IPS-15b (cell line): ENCODE results near the gene MYB.

ENCODE experiments used
- H3K27me3 ChIP-seq: one replicate; pipeline ENCODE4 v1.6.1; 2013; ENCODE audit warnings: low read length; ENCODE audit not compliant: control insufficient read depth, insufficient read depth
- H3K36me3 ChIP-seq: one replicate; pipeline ENCODE4 v1.6.1; 2013; ENCODE audit warnings: low read length; ENCODE audit not compliant: control insufficient read depth, insufficient read depth
- H3K4me1 ChIP-seq: one replicate; pipeline ENCODE4 v1.6.1; 2013; ENCODE audit warnings: mild to moderate bottlenecking, low read length; ENCODE audit not compliant: control insufficient read depth, insufficient read depth
- H3K4me3 ChIP-seq: one replicate; pipeline ENCODE4 v1.5.1; 2013; ENCODE audit warnings: low read depth, low read length
- H3K9ac ChIP-seq: one replicate; pipeline ENCODE4 v1.6.1; 2013; ENCODE audit warnings: low read depth, mild to moderate bottlenecking, low read length
- H3K9me3 ChIP-seq: one replicate; pipeline ENCODE4 v1.6.1; 2013; ENCODE audit warnings: mild to moderate bottlenecking, low read length; ENCODE audit not compliant: control insufficient read depth, insufficient read depth

Gene MYB

DNA sequence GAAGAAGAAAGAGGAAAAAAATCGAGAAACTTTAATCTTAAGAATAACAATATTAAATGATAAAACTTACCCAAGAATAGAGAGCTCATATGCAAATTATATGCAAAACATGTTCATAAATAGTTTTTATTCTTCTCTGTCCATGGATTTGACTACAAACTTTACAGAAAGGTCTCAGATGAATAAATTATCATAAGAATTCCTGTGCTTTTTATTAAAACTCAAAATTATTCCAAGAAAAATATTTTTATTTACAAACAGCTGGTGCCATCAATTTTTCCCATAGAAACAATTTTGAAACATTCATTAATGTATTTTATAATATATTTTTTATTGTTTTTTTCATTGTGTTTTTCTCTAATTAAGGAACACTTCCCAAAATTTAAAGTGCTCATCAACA is 12.1 kb downstream of the MYB start:
- H3K9me3 ChIP-seq = no peaks in the 10 kb centered on the region
- peaks cover 8% of the 10 kb centered on the region for H3K36me3 ChIP-seq
- no peaks in the 10 kb centered on the region for H3K4me1 ChIP-seq
- no peak overlapping the region for H3K4me3 ChIP-seq
- H3K9ac ChIP-seq = no peak overlapping the region
- no peaks in the 10 kb centered on the region for H3K27me3 ChIP-seq

DNA sequence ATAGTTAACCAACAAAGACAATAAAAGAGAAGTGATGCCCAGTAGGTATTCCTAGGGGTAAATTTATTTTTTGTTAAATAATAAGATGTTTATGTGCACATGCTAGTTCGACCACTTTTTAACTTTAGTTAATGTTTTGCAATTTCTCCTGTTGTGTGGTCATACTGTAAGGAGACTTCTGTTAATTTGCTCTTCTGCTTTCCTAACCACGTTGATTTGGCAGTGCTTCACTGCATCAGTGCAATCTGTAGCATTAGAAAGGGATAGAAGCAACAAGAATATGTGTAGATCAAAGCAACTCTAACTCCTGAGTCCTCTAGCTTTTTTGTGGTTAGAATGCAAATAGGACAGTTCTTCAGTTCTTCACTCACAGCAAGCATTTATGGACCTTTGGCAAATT is 13.9 kb downstream of the MYB start:
- Histone ChIP-seq H3K27me3 (no peaks in the 10 kb centered on the region), H3K4me1 (no peaks in the 10 kb centered on the region)

DNA sequence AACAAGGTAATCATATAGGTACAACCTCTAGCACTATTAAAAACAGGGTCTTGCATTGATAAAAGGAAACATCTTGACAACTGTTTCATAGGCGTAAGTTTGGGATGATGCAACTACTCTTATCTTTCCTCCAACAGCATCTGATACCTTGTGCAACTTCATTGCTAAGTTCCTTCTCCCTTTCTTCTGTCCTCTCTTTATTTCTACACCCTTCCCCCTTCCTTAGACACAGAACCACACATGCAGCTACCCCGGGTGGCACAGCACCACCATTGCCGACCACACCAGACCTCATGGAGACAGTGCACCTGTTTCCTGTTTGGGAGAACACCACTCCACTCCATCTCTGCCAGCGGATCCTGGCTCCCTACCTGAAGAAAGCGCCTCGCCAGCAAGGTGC is 14.4 kb downstream of the MYB start:
- H3K9ac ChIP-seq = no peak overlapping the region

More for the DNA sequence above, 13.9 kb downstream of the MYB start:
- no peaks in the 10 kb centered on the region for H3K9me3 ChIP-seq
- no peak overlapping the region for H3K4me3 ChIP-seq
- no peak overlapping the region for H3K9ac ChIP-seq
- H3K36me3 ChIP-seq = peaks cover 8% of the 10 kb centered on the region

DNA sequence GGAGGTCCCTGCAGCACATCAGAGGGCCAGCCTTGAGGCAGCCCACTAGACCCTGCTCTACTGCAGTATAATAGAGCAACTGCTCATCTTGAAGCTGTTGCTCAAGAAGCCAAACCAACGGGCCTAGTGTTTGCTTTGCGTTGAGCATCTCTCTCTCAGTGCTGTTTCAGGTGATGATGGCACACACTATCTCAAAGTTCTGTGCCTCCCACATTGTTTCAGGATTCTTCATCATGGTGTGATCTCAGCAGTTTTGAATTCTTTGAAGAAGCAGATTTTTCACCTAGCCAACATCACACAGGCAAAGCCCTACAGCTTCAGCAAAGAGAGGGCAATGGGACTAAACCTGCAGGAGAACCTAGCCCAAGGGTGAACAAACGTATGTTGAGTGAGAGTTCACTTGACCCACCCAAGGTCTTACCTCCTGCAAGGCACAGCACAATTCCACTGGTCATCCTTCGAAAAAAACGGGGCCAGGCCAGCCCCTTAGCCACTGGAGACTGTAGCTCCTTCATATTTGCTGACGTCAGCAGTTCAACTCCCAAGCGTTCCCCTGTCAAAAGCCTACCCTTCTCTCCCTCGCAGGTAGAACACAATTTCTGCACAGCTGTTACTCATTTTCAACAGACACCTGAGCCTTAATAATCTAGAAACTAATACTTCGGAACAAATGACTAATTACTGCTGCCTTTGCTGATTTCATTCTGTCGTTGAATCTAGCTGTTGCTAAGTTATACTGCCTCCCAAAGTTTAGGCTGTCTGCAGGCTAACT is 15.8 kb downstream of the MYB start:
- Histone ChIP-seq H3K9me3 (no peaks in the 10 kb centered on the region), H3K9ac (no peak overlapping the region), H3K4me1 (no peaks in the 10 kb centered on the region), H3K27me3 (no peaks in the 10 kb centered on the region), H3K36me3 (peaks cover 8% of the 10 kb centered on the region), H3K4me3 (no peak overlapping the region)

More for the DNA sequence above, 14.4 kb downstream of the MYB start:
- Histone ChIP-seq H3K9me3 (no peaks in the 10 kb centered on the region), H3K36me3 (peaks cover 8% of the 10 kb centered on the region), H3K4me3 (no peak overlapping the region), H3K27me3 (no peaks in the 10 kb centered on the region), H3K4me1 (no peaks in the 10 kb centered on the region)

DNA sequence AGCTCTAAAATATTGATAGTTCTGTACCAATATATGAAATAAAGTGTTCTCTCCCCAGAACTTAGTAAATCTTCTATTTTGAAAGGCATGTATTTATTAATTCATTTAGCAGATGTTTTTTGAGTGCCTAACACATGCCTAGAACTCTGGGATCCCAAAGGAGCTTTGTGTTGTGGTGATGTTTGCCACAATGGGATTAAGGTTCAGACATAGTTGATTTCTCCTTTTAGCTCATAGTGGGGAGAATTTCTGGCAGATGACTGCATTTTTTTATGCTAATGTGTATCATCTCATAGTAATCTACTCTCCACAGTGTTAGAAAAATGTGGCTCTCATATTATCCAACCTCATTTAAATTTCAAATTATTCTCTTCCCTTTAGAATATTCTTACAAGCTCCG is 21.7 kb downstream of the MYB start:
- Histone ChIP-seq H3K9me3 (no peaks in the 10 kb centered on the region), H3K4me3 (no peak overlapping the region), H3K36me3 (no peaks in the 10 kb centered on the region), H3K9ac (no peak overlapping the region), H3K27me3 (no peaks in the 10 kb centered on the region), H3K4me1 (no peaks in the 10 kb centered on the region)

DNA sequence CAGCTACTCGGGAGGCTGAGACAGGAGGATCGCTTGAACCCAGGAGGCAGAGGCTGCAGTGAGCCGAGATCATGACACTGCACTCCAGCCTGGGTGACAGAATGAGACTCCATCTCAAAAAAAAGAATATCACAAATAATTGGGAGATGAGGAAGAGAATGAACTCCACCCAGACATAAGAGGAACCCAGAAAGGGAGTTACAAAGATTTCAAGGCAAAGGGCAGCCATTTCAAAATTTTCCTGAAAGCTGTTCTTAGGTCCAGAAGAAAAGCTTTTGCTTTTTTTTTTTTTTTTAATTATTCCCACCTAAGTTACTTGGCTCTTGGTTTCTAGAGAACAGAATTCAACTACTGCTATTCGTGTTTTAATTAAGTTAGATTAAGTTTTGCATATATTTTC is 23.8 kb downstream of the MYB start:
- no peak overlapping the region for H3K9ac ChIP-seq
- no peaks in the 10 kb centered on the region for H3K27me3 ChIP-seq
- H3K9me3 ChIP-seq = no peaks in the 10 kb centered on the region
- peaks cover 5% of the 10 kb centered on the region for H3K36me3 ChIP-seq
- H3K4me1 ChIP-seq = peaks cover 3% of the 10 kb centered on the region
- H3K4me3 ChIP-seq = no peak overlapping the region

DNA sequence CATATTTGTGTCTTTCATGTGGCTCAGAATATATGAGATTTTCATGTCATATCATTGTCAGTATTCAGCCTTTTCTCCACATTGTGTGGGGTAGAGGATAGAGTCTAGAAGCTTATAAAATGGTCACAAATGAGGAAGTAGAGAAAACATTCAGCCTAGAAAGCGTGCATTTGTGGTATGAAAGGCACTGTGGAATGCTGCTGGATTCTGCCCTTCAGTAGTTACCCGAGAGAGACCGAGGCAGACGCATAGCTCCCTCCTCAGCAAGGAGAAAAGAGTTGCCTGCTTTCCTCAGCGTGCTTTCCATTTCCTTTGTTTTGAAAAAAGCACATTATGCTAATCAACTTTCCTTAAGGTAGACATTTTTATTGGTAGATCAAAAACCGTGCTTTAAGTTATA is 28.7 kb downstream of the MYB start:
- Histone ChIP-seq H3K4me1 (peaks cover 4% of the 10 kb centered on the region), H3K9me3 (no peaks in the 10 kb centered on the region), H3K27me3 (no peaks in the 10 kb centered on the region), H3K4me3 (no peak overlapping the region), H3K36me3 (peaks cover 5% of the 10 kb centered on the region), H3K9ac (no peak overlapping the region)

DNA sequence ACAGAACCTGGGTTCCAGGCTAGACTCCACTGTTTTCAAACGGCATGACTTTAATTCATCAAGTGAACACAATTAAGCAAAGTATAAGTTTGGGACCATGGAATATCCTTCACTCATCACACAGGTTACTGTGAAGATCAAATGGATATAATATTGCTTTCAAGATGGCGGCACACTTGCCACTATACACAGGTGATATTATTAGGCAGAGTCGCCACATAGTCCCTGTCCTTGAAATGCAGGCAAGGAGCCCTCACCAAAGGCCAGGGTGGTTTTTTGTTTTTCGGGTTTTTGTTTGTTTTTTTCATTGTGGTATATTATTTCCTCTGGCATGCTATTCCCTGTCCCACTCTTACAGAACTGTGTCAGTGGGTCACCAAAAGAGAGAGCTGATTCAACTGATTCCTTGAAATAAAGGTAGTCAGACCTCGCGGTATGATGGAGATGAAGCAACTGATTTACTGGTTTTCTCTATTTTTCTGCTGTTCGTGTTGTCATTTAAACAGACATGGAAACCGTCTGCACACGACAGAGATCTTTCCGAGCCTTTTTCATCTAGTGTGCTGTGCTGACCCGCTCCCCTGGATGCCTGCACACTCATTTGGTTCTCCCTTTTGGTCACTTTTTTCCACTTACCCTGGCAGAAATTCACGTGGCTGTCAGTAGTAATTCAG is 29.7 kb downstream of the MYB start:
- peaks cover 5% of the 10 kb centered on the region for H3K36me3 ChIP-seq
- H3K27me3 ChIP-seq = no peaks in the 10 kb centered on the region
- no peak overlapping the region for H3K4me3 ChIP-seq
- peaks cover 7% of the 10 kb centered on the region for H3K4me1 ChIP-seq
- no peak overlapping the region for H3K9ac ChIP-seq
- H3K9me3 ChIP-seq = no peaks in the 10 kb centered on the region

DNA sequence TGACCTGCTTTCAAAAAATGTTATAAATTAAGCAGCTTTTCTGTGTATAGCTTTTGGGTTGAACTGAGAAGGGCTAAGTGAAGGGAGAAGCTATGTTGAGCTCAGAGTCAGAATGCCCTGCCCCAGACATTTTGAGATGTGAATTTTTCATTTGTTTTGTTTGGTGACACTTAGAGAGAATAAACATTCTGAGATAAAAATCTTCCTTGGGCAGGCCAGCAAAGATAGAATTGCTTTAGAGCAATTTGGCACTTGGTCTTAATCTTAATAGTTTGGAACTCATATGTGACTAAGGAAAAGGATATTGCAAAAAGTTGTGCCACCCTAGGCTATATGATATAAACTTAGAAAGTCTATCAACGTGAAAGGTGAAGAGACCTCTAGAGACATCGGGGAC is 30.2 kb downstream of the MYB start:
- no peak overlapping the region for H3K9ac ChIP-seq
- H3K27me3 ChIP-seq = no peaks in the 10 kb centered on the region
- H3K4me3 ChIP-seq = no peak overlapping the region
- H3K36me3 ChIP-seq = peaks cover 5% of the 10 kb centered on the region
- peaks cover 7% of the 10 kb centered on the region for H3K4me1 ChIP-seq
- H3K9me3 ChIP-seq = no peaks in the 10 kb centered on the region

DNA sequence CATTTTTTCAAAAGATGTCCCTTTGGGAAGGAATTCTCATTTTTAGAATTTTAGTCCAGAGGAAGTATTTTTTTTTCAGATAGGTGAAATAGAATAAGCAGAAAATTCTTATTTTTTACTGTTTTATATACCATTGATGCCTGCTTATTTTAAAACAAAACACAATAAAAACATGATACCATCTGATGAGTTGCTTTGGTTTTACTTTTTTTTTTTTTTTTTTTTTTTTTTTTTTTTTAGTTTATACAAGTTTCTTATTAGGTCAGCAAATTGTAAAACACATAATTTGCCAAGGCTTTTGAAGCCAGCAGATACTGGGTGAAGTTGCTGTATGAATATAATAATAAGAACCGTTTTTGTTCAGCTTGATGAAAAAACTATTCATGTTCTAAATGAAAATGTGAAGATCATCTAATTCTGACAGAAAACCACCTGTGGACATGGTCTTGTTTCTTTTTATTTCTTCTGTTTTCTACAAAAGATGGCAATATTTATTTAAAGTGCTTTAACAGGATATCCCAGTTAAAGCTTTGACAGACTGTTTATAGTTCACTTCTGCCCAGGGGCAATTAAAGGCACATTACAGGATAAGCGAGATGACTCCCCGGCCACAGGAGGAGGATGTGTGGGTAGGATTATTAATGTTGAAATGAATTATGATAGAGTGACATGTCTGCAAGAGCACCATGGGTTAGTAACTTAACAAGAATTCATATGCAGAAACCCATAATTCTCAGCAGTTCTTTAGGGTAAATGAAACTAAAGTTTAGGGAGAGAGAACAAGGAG is 31.1 kb downstream of the MYB start:
- Histone ChIP-seq H3K9me3 (no peaks in the 10 kb centered on the region), H3K9ac (no peak overlapping the region), H3K27me3 (no peaks in the 10 kb centered on the region), H3K4me3 (no peak overlapping the region), H3K36me3 (peaks cover 8% of the 10 kb centered on the region), H3K4me1 (peaks cover 7% of the 10 kb centered on the region)

DNA sequence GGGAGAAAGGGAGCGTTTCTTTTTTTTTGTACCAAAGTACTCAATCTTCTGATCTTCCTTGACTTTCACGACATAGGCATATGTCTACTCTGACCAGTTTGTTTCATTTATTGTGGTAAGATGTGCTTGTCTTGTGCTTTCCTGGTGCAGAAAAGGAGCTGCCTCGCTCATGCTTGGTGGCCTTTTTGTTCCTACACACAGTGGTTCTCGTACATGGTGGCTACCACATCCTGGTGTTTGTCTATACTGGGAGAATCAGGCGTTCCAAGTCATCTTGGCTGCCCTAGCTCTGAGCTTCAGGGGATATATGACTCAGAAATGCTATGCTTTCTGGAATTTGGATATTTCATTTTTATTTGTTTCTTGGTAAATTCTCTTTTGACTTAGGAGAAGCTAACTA is 31.8 kb downstream of the MYB start:
- H3K9me3 ChIP-seq = no peaks in the 10 kb centered on the region
- H3K9ac ChIP-seq = no peak overlapping the region
- H3K4me3 ChIP-seq = no peak overlapping the region
- peaks cover 7% of the 10 kb centered on the region for H3K4me1 ChIP-seq
- peaks cover 8% of the 10 kb centered on the region for H3K36me3 ChIP-seq
- H3K27me3 ChIP-seq = no peaks in the 10 kb centered on the region
